SK-N-SH (cell line): Measurements from ENCODE around the gene EVX1.

Experiments used
- CTCF ChIP-seq: fragments of 200-600 bp; sonication (generic); IDR thresholded peaks from 2 replicates; pipeline ENCODE4 v1.6.1; 2017; ENCODE audit warnings: antibody characterized with exemption, mild to moderate bottlenecking, moderate library complexity
- ELF1 ChIP-seq: IDR thresholded peaks from 2 replicates; pipeline ENCODE4 v1.4.0; 2012
- SMC3 ChIP-seq: IDR thresholded peaks from 2 replicates; pipeline ENCODE4 v1.6.1; 2012; ENCODE audit warnings: low read depth, low read length, improper control_type of control experiment
- YY1 ChIP-seq: IDR thresholded peaks from 2 replicates; pipeline ENCODE4 v1.4.0; 2012; ENCODE audit warnings: low read depth, mild to moderate bottlenecking
- TF ChIP-seq, protein P1 (sequence below): IDR thresholded peaks from 2 replicates; pipeline ENCODE4 v1.6.1; 2012; ENCODE audit warnings: mild to moderate bottlenecking, low read depth, low read length, moderate library complexity

GRCh38 chr7:27211084-27211446 lies 31.5 kb upstream of the EVX1 start:
- no peak for TF ChIP-seq ELF1
- TF ChIP-seq CTCF = no peak
- no peak for TF ChIP-seq YY1
- TF ChIP-seq, protein P1, sequence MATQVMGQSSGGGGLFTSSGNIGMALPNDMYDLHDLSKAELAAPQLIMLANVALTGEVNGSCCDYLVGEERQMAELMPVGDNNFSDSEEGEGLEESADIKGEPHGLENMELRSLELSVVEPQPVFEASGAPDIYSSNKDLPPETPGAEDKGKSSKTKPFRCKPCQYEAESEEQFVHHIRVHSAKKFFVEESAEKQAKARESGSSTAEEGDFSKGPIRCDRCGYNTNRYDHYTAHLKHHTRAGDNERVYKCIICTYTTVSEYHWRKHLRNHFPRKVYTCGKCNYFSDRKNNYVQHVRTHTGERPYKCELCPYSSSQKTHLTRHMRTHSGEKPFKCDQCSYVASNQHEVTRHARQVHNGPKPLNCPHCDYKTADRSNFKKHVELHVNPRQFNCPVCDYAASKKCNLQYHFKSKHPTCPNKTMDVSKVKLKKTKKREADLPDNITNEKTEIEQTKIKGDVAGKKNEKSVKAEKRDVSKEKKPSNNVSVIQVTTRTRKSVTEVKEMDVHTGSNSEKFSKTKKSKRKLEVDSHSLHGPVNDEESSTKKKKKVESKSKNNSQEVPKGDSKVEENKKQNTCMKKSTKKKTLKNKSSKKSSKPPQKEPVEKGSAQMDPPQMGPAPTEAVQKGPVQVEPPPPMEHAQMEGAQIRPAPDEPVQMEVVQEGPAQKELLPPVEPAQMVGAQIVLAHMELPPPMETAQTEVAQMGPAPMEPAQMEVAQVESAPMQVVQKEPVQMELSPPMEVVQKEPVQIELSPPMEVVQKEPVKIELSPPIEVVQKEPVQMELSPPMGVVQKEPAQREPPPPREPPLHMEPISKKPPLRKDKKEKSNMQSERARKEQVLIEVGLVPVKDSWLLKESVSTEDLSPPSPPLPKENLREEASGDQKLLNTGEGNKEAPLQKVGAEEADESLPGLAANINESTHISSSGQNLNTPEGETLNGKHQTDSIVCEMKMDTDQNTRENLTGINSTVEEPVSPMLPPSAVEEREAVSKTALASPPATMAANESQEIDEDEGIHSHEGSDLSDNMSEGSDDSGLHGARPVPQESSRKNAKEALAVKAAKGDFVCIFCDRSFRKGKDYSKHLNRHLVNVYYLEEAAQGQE = no peak
- TF ChIP-seq SMC3 = no peak
